Karpas-422 (cell line): ENCODE data around the gene WWC2. TPM values are rescaled to one million over a fixed set of nuclear protein-coding genes. Genes with fewer than 3 reads are reported as not detected.
"Not testable (repeated sequence)": the region's sequence is repeated elsewhere in the genome, so short reads cannot be mapped to it uniquely, and the experiment has no call there.

Experiments
- DNase-seq: peaks from one replicate; pipeline ENCODE4 v3.0.0-alpha.2; 2015
- H2AFZ ChIP-seq: fragments of 200-600 bp; sonication (generic); 2 replicates; pipeline ENCODE4 v1.6.1; 2014; ENCODE audit warnings: antibody characterized with exemption, low read length, mixed read lengths
- H3K27ac ChIP-seq: fragments of 200-600 bp; sonication (generic); 2 replicates; pipeline ENCODE4 v1.5.1; 2014; ENCODE audit warnings: mild to moderate bottlenecking, low read length, moderate library complexity
- H3K27me3 ChIP-seq: fragments of 200-600 bp; sonication (generic); 2 replicates; pipeline ENCODE4 v1.6.1; 2014; ENCODE audit warnings: low read length, mixed read lengths
- H3K36me3 ChIP-seq: fragments of 200-600 bp; sonication (generic); 2 replicates; pipeline ENCODE4 v1.6.1; 2014; ENCODE audit warnings: low read length, mixed read lengths; ENCODE audit not compliant: insufficient read depth
- H3K4me1 ChIP-seq: fragments of 200-600 bp; sonication (generic); 2 replicates; pipeline ENCODE4 v1.6.1; 2014; ENCODE audit warnings: mild to moderate bottlenecking, low read length, mixed read lengths
- H3K4me2 ChIP-seq: fragments of 200-600 bp; sonication (generic); 2 replicates; pipeline ENCODE4 v1.6.1; 2014; ENCODE audit warnings: low read length, low read depth, mild to moderate bottlenecking; ENCODE audit not compliant: poor library complexity, severe bottlenecking
- H3K4me3 ChIP-seq: fragments of 200-600 bp; sonication (generic); 2 replicates; pipeline ENCODE4 v1.5.1; 2014; ENCODE audit warnings: mild to moderate bottlenecking, antibody characterized with exemption, low read length, mixed read lengths
- H3K79me2 ChIP-seq: fragments of 200-600 bp; sonication (generic); 2 replicates; pipeline ENCODE4 v1.6.1; 2014; ENCODE audit warnings: mild to moderate bottlenecking, low read length, mixed read lengths
- H3K9ac ChIP-seq: fragments of 200-600 bp; sonication (generic); 2 replicates; pipeline ENCODE4 v1.6.0; 2014; ENCODE audit warnings: low read length
- H3K9me2 ChIP-seq: fragments of 200-600 bp; sonication (generic), shearing (Covaris generic); replicated peaks from 2 replicates; pipeline ENCODE4 v1.6.0; 2014; ENCODE audit warnings: mild to moderate bottlenecking, low read length, moderate library complexity; ENCODE audit not compliant: insufficient read depth
- H3K9me3 ChIP-seq: fragments of 300-700, 200-600 bp; sonication (generic); 2 replicates; pipeline ENCODE4 v1.6.1; 2014; ENCODE audit warnings: low read length, mixed read lengths
- H4K20me1 ChIP-seq: fragments of 200-600 bp; sonication (generic); 2 replicates; pipeline ENCODE4 v1.6.1; 2014; ENCODE audit warnings: mild to moderate bottlenecking, antibody characterized with exemption, low read length, low read depth; ENCODE audit not compliant: insufficient read depth
- total RNA-seq: library from RNA; depleted of rRNA; stranded (reverse); fragments of >200 nt; shearing (Covaris generic); gene quantifications from 2 replicates; pipeline ENCODE4 v1.2.3, GENCODE V29; 2014; ENCODE audit warnings: low replicate concordance

Gene WWC2
- total RNA-seq, 1 experiment from 2014 or later = not detected

- H3K4me1 ChIP-seq = no peaks in the 10 kb centered on the region
- no peaks in the 10 kb centered on the region for H3K36me3 ChIP-seq
- no peak for DNase-seq
- H3K9me2 ChIP-seq = no peaks in the 10 kb centered on the region
- no peaks in the 10 kb centered on the region for H4K20me1 ChIP-seq
- H3K4me2 ChIP-seq = no peak overlapping the region
- H2AFZ ChIP-seq = no peak overlapping the region
- H3K4me3 ChIP-seq = no peak overlapping the region
- H3K9ac ChIP-seq = no peak overlapping the region
- H3K27ac ChIP-seq = no peak overlapping the region
- H3K79me2 ChIP-seq = no peaks in the 10 kb centered on the region
- no peaks in the 10 kb centered on the region for H3K27me3 ChIP-seq
- H3K9me3 ChIP-seq = no peaks in the 10 kb centered on the region
Observed at GRCh38 chr4:183107891-183108459, 8.9 kb downstream of the WWC2 start.

DNA sequence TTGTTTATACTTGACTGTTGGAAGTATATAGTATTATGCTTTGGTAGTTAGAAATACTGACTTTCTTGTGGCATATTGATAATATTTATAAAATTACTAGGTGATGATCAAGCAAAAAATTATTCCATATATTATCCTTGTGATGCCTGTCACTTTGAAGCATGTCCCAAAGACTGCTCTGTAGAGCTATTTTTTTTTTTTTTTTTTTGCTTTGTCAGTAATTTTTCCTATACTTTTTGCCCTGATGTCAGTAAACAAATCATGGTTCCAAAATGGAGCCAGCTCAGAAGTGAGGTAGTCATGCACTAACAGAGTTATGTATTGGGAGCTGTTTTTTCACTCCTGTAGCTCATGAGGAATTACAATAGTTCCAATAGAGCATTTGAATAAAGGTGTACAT, 11.2 kb downstream of the WWC2 start:
- Histone ChIP-seq H3K27ac (no peak overlapping the region), H3K4me3 (no peak overlapping the region), H3K27me3 (no peaks in the 10 kb centered on the region), H4K20me1 (no peaks in the 10 kb centered on the region), H3K36me3 (no peaks in the 10 kb centered on the region), H3K4me1 (no peaks in the 10 kb centered on the region), H3K79me2 (no peaks in the 10 kb centered on the region), H3K4me2 (no peak overlapping the region), H3K9ac (no peak overlapping the region), H3K9me2 (no peaks in the 10 kb centered on the region), H3K9me3 (no peaks in the 10 kb centered on the region), H2AFZ (no peak overlapping the region)
- DNase-seq = no peak

DNA sequence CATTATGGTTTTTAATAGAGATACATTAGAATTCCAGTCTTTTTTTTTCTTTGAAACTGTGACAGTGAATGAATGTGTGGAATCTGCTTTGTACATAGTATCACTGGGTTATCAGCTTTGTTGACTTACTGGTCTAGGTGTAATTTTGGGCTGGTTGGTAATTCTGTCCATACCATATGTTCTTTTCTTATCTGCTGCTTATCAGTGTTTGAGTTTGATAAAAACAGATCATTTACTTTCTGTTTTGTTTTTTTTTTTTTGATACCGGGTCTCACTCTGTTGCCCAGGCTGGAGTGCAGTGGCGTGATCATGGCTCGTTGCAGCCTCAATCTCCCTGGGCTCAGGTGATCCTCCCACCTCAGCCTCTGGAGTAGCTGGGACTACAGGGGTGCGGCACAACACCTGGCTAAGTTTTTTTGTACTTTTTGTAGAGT, 12.4 kb downstream of the WWC2 start:
- H3K27me3 ChIP-seq = no peaks in the 10 kb centered on the region
- no peak overlapping the region for H3K4me2 ChIP-seq
- H3K9me3 ChIP-seq = no peaks in the 10 kb centered on the region
- no peaks in the 10 kb centered on the region for H3K79me2 ChIP-seq
- H3K9ac ChIP-seq = no peak overlapping the region
- no peaks in the 10 kb centered on the region for H3K4me1 ChIP-seq
- no peak overlapping the region for H3K27ac ChIP-seq
- no peaks in the 10 kb centered on the region for H3K9me2 ChIP-seq
- DNase-seq = no peak
- no peak overlapping the region for H3K4me3 ChIP-seq
- H3K36me3 ChIP-seq = no peaks in the 10 kb centered on the region
- H4K20me1 ChIP-seq = no peaks in the 10 kb centered on the region
- H2AFZ ChIP-seq = no peak overlapping the region

DNA sequence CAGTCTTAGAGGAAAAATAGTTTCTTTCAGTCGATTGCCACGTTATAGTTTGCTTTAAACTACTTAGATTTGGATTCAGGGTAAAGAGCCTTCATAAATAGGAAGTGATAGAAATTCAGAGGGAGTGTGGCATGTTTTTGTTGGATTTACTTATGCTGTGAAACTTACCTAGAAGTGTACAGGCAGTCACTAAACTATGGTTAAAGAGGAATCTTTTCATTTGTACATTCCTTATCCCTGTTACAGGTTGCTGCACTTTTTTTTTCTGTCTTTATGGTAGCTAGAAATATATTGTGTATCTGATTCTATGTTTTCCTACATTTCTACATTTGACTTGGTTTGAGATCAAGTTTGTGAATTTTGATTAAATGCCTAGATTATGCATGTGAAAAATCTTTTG, 19.1 kb downstream of the WWC2 start:
- Histone ChIP-seq H3K27ac (no peak overlapping the region), H3K4me1 (no peaks in the 10 kb centered on the region), H3K4me3 (no peak overlapping the region), H3K27me3 (no peaks in the 10 kb centered on the region), H2AFZ (no peak overlapping the region), H3K9me2 (no peaks in the 10 kb centered on the region), H3K4me2 (no peak overlapping the region), H3K79me2 (no peaks in the 10 kb centered on the region), H3K36me3 (no peaks in the 10 kb centered on the region), H4K20me1 (no peaks in the 10 kb centered on the region), H3K9me3 (no peaks in the 10 kb centered on the region), H3K9ac (no peak overlapping the region)
- no peak for DNase-seq

GRCh38 chr4:183118585-183118984, 19.5 kb downstream of the WWC2 start:
- no peak overlapping the region for H3K4me2 ChIP-seq
- H3K4me1 ChIP-seq = no peaks in the 10 kb centered on the region
- H3K9me2 ChIP-seq = no peaks in the 10 kb centered on the region
- H3K9me3 ChIP-seq = no peaks in the 10 kb centered on the region
- no peak for DNase-seq
- no peak overlapping the region for H3K27ac ChIP-seq
- no peaks in the 10 kb centered on the region for H4K20me1 ChIP-seq
- no peak overlapping the region for H3K4me3 ChIP-seq
- no peaks in the 10 kb centered on the region for H3K79me2 ChIP-seq
- H3K36me3 ChIP-seq = no peaks in the 10 kb centered on the region
- no peak overlapping the region for H3K9ac ChIP-seq
- H3K27me3 ChIP-seq = no peaks in the 10 kb centered on the region
- H2AFZ ChIP-seq = no peak overlapping the region

DNA sequence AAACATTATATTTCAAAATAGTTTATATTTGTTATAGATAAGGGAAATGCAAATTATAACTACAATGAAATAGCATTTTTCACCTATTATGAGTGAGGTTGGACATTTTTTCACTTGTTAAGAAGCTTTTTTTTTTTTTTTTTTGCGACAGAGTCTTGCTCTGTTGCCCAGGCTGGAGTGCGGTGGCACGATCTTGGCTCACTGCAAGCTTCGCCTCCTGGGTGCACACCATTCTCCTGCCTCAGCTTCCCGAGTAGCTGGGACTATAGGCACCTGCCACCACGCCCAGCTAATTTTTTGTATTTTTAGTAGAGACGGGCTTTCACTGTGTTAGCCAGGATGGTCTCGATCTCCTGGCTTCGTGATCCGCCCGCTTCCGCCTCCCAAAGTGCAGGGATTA, 22.6 kb downstream of the WWC2 start:
- H3K4me1 ChIP-seq = not testable (repeated sequence)

DNA sequence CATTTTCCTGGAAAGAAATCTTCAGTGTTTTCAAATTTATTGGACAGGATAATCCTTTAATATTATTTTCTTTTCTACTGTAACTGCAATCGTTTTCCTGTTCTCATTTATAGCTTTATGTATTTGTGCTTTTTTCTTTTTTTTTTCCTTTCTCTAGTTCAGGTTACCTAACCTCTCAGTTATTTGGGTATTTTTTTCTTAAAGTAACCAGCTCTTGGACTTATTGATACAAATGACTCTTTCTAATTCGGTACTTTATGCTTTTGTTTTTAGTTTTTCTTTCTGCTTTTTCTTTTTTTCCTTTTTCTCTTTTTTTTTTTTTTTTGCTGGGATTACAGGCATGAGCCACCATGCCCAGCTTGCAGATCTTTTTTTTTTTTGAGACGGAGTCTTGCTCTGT, 25.2 kb downstream of the WWC2 start:
- no peaks in the 10 kb centered on the region for H4K20me1 ChIP-seq

More for the DNA sequence above, 22.6 kb downstream of the WWC2 start:
- not testable (repeated sequence) for H3K27me3 ChIP-seq, DNase-seq, H3K9me3 ChIP-seq, H3K36me3 ChIP-seq, H3K4me2 ChIP-seq, H3K9me2 ChIP-seq, H3K27ac ChIP-seq, H3K4me3 ChIP-seq, H3K9ac ChIP-seq, H4K20me1 ChIP-seq, H3K79me2 ChIP-seq, H2AFZ ChIP-seq

DNA sequence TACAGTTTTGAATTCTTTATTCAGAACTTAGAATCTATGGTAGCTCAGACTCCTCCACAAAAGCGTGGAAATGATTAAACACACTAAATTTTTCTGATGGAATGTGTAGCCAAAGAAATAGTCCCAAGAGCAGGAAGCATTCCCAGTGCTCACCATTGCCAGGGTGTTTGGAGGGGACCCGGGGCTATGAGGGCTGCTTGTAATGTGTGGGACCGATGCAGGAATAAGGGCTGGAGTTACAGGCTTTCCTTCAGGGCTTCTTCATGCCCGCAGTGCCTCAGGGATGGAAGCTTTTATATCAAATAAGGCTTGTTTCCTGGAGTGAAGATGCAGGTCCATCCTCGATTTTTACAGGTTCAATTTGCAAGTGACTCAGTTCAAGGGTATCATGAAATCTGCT, 25.8 kb downstream of the WWC2 start:
- no peaks in the 10 kb centered on the region for H4K20me1 ChIP-seq
- no peak overlapping the region for H3K27ac ChIP-seq
- H3K4me1 ChIP-seq = no peaks in the 10 kb centered on the region
- no peaks in the 10 kb centered on the region for H3K36me3 ChIP-seq
- H3K4me3 ChIP-seq = no peak overlapping the region
- no peak overlapping the region for H3K4me2 ChIP-seq
- H2AFZ ChIP-seq = no peak overlapping the region
- no peaks in the 10 kb centered on the region for H3K9me2 ChIP-seq
- H3K27me3 ChIP-seq = no peaks in the 10 kb centered on the region
- H3K79me2 ChIP-seq = no peaks in the 10 kb centered on the region
- H3K9ac ChIP-seq = no peak overlapping the region
- no peak for DNase-seq
- no peaks in the 10 kb centered on the region for H3K9me3 ChIP-seq

More for the DNA sequence above, 25.2 kb downstream of the WWC2 start:
- no peak overlapping the region for H3K4me2 ChIP-seq
- no peaks in the 10 kb centered on the region for H3K79me2 ChIP-seq
- no peak overlapping the region for H3K27ac ChIP-seq
- H2AFZ ChIP-seq = no peak overlapping the region
- no peaks in the 10 kb centered on the region for H3K4me1 ChIP-seq
- H3K36me3 ChIP-seq = no peaks in the 10 kb centered on the region
- DNase-seq = no peak
- H3K9ac ChIP-seq = no peak overlapping the region
- H3K9me2 ChIP-seq = no peaks in the 10 kb centered on the region
- no peaks in the 10 kb centered on the region for H3K9me3 ChIP-seq
- H3K4me3 ChIP-seq = no peak overlapping the region
- H3K27me3 ChIP-seq = no peaks in the 10 kb centered on the region

- Histone ChIP-seq H3K9ac (no peak overlapping the region), H3K9me2 (no peaks in the 10 kb centered on the region), H3K79me2 (no peaks in the 10 kb centered on the region), H3K27ac (no peak overlapping the region), H3K4me1 (no peaks in the 10 kb centered on the region), H3K4me3 (no peak overlapping the region), H2AFZ (no peak overlapping the region), H3K9me3 (no peaks in the 10 kb centered on the region), H3K27me3 (no peaks in the 10 kb centered on the region), H3K36me3 (no peaks in the 10 kb centered on the region), H3K4me2 (no peak overlapping the region), H4K20me1 (no peaks in the 10 kb centered on the region)
- DNase-seq = no peak
Observed at GRCh38 chr4:183129125-183129524, 30.1 kb downstream of the WWC2 start.
